ENCODE results near the gene TMEM141.

DNA sequence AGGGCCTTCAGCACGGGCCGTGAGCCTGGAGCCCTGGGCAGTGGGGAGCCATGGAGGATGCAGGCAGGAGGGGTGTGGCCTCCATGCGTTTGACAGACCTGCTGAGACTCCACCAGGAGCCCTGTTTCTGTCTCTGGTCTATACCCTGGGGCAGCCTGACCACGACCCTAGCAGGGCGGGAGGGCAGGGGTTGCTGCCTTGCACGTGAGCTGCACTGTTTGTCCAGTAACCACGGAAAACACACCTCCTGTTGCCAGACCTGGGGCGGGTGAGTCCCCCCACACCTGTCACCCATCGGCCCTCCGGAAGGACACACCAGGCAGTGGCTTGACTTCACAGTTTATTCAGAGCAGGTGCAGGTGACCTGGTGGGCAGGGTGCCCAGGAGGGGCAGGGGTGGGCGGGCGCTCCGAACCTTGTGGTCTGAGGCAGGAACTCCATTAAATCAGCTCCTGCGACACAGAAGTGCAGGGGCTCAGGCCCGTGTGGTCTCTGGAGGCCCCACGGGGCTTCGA lies 37.0 kb upstream of the TMEM141 start:
- TF ChIP-seq, protein P1, sequence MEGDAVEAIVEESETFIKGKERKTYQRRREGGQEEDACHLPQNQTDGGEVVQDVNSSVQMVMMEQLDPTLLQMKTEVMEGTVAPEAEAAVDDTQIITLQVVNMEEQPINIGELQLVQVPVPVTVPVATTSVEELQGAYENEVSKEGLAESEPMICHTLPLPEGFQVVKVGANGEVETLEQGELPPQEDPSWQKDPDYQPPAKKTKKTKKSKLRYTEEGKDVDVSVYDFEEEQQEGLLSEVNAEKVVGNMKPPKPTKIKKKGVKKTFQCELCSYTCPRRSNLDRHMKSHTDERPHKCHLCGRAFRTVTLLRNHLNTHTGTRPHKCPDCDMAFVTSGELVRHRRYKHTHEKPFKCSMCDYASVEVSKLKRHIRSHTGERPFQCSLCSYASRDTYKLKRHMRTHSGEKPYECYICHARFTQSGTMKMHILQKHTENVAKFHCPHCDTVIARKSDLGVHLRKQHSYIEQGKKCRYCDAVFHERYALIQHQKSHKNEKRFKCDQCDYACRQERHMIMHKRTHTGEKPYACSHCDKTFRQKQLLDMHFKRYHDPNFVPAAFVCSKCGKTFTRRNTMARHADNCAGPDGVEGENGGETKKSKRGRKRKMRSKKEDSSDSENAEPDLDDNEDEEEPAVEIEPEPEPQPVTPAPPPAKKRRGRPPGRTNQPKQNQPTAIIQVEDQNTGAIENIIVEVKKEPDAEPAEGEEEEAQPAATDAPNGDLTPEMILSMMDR (IDR thresholded peaks at IDR 0.05) = no peak
- TF ChIP-seq EP300 (IDR thresholded peaks at IDR 0.05) = no peak
